RWPE2 (cell line): Measurements from ENCODE around the gene AEBP1.

ENCODE experiments used
- ATAC-seq: fragments of 200-7000 bp; cut with Tn5 transposase; 3 replicates; pipeline ENCODE4 v1.9.1; 2021; ENCODE audit warnings: low read depth
- DNase-seq: peaks from one replicate; pipeline ENCODE4 v3.0.0-alpha.2; 2020; ENCODE audit warnings: low spot score
- H3K27ac ChIP-seq: fragments of 450-650 bp; 2 replicates; pipeline ENCODE4 v1.5.1; 2017; ENCODE audit warnings: mild to moderate bottlenecking; ENCODE audit not compliant: poor library complexity, severe bottlenecking
- H3K27me3 ChIP-seq: fragments of 250-450 bp; sonication (Bioruptor Pico); 2 replicates; pipeline ENCODE4 v1.5.1; 2021; ENCODE audit warnings: mild to moderate bottlenecking, moderate library complexity; ENCODE audit not compliant: insufficient read depth, poor library complexity, severe bottlenecking
- H3K36me3 ChIP-seq: fragments of 250-450 bp; sonication (Bioruptor Pico); 2 replicates; pipeline ENCODE4 v1.5.1; 2020; ENCODE audit warnings: low read depth, mild to moderate bottlenecking, moderate library complexity
- H3K4me1 ChIP-seq: fragments of 250-450 bp; sonication (Bioruptor Pico); 2 replicates; pipeline ENCODE4 v1.5.1; 2021; ENCODE audit warnings: mild to moderate bottlenecking, moderate library complexity; ENCODE audit not compliant: insufficient read depth, poor library complexity, severe bottlenecking
- H3K4me3 ChIP-seq: fragments of 250-450 bp; sonication (Bioruptor Pico); 2 replicates; pipeline ENCODE4 v1.5.1; 2021; ENCODE audit warnings: mild to moderate bottlenecking, moderate library complexity; ENCODE audit not compliant: severe bottlenecking
- H3K9me3 ChIP-seq: fragments of 250-450 bp; sonication (Bioruptor Pico); 2 replicates; pipeline ENCODE4 v1.5.1; 2021; ENCODE audit warnings: mild to moderate bottlenecking, moderate library complexity; ENCODE audit not compliant: severe bottlenecking
- CTCF ChIP-seq: fragments of 450-650 bp; IDR thresholded peaks from one replicate; pipeline ENCODE4 v1.5.1; 2017; ENCODE audit warnings: mild to moderate bottlenecking, moderate library complexity; ENCODE audit not compliant: poor library complexity, severe bottlenecking

The AEBP1 gene

GRCh38 chr7:44111761-44112160, 7.6 kb downstream of the AEBP1 start:
- no peaks in the 10 kb centered on the region for H3K9me3 ChIP-seq
- H3K27ac ChIP-seq: no peak overlapping the region
- TF ChIP-seq CTCF: no peak
- ATAC-seq: no peak
- DNase-seq: no peak
- no peaks in the 10 kb centered on the region for H3K4me1 ChIP-seq
- H3K36me3 ChIP-seq: peaks cover 22% of the 10 kb centered on the region
- no peak overlapping the region for H3K4me3 ChIP-seq
- no peaks in the 10 kb centered on the region for H3K27me3 ChIP-seq

- DNase-seq: no peak
Measured at GRCh38 chr7:44112231-44112996, 8.3 kb downstream of the AEBP1 start.

GRCh38 chr7:44112997-44113763, 9.0 kb downstream of the AEBP1 start:
- no peak overlapping the region for H3K27ac ChIP-seq
- H3K36me3 ChIP-seq: peaks cover 36% of the 10 kb centered on the region
- H3K9me3 ChIP-seq: no peaks in the 10 kb centered on the region
- H3K4me1 ChIP-seq: no peaks in the 10 kb centered on the region
- no peak for ATAC-seq
- no peak for DNase-seq
- no peak overlapping the region for H3K4me3 ChIP-seq
- no peaks in the 10 kb centered on the region for H3K27me3 ChIP-seq
- TF ChIP-seq CTCF: no peak

More at GRCh38 chr7:44112231-44112996, 8.3 kb downstream of the AEBP1 start:
- H3K27me3 ChIP-seq: no peaks in the 10 kb centered on the region
- no peaks in the 10 kb centered on the region for H3K4me1 ChIP-seq
- H3K36me3 ChIP-seq: peaks cover 29% of the 10 kb centered on the region
- no peak for ATAC-seq
- no peaks in the 10 kb centered on the region for H3K9me3 ChIP-seq
- no peak for TF ChIP-seq CTCF
- H3K27ac ChIP-seq: no peak overlapping the region
- no peak overlapping the region for H3K4me3 ChIP-seq

GRCh38 chr7:44113764-44114354, 9.7 kb downstream of the AEBP1 start:
- no peaks in the 10 kb centered on the region for H3K9me3 ChIP-seq
- no peak for DNase-seq
- H3K4me3 ChIP-seq: no peak overlapping the region
- no peak for TF ChIP-seq CTCF
- ATAC-seq: no peak; the same call in 2 of the 3 replicates
- no peak overlapping the region for H3K27ac ChIP-seq
- no peaks in the 10 kb centered on the region for H3K27me3 ChIP-seq
- peaks cover 43% of the 10 kb centered on the region for H3K36me3 ChIP-seq
- no peaks in the 10 kb centered on the region for H3K4me1 ChIP-seq
